K562 (cell line): Measurements from ENCODE around the gene USP49. TPM values are rescaled to one million over a fixed set of nuclear protein-coding genes. Genes with fewer than 3 reads are reported as not detected.

Experiments used
- BRD9 ChIP-seq: fragments of 450-650 bp; IDR thresholded peaks from 2 replicates; pipeline ENCODE4 v1.6.1; 2018; ENCODE audit warnings: low read depth; ENCODE audit not compliant: partially characterized antibody
- DDX20 ChIP-seq: fragments of 450-650 bp; IDR thresholded peaks from 2 replicates; pipeline ENCODE4 v1.6.1; 2016; ENCODE audit warnings: missing genetic modification characterization, low read depth, mild to moderate bottlenecking, missing compliant biosample characterization, moderate library complexity
- ESRRB ChIP-seq: fragments of 250-450 bp; sonication (Bioruptor Pico); IDR thresholded peaks from 2 replicates; pipeline ENCODE4 v1.5.0; 2020; ENCODE audit warnings: mild to moderate bottlenecking, moderate library complexity, borderline replicate concordance
- GTF2B ChIP-seq: IDR thresholded peaks from 2 replicates; pipeline ENCODE4 v1.6.1; 2011; ENCODE audit not compliant: insufficient read length; ENCODE audit errors: extremely low read depth
- HLTF ChIP-seq: fragments of 450-650 bp; IDR thresholded peaks from 2 replicates; pipeline ENCODE4 v1.6.1; 2016
- KDM2B ChIP-seq: fragments of 250-450 bp; sonication (Bioruptor Pico); IDR thresholded peaks from 2 replicates; pipeline ENCODE4 v1.8.0; 2021; ENCODE audit warnings: mild to moderate bottlenecking, moderate library complexity
- MCM3 ChIP-seq: fragments of 450-650 bp; IDR thresholded peaks from 2 replicates; pipeline ENCODE4 v1.6.1; 2016
- MECOM ChIP-seq: fragments of 250-450 bp; sonication (Bioruptor Pico); IDR thresholded peaks from 2 replicates; pipeline ENCODE4 v1.8.0; 2022; ENCODE audit warnings: inconsistent platforms
- POLR2G ChIP-seq: fragments of 200-400 bp; formaldehyde crosslinking; IDR thresholded peaks from 2 replicates; pipeline ENCODE4 v1.6.1; 2017; ENCODE audit warnings: low read depth, mild to moderate bottlenecking, antibody characterized with exemption, low read length, moderate library complexity
- SP2 ChIP-seq: IDR thresholded peaks from 2 replicates; pipeline ENCODE4 v1.6.1; 2011; ENCODE audit warnings: mild to moderate bottlenecking, low read depth, low read length, moderate library complexity; ENCODE audit not compliant: poor library complexity, severe bottlenecking; ENCODE audit errors: extremely low read depth
- TSC22D4 ChIP-seq: fragments of 450-650 bp; IDR thresholded peaks from 2 replicates; pipeline ENCODE4 v1.6.1; 2016; ENCODE audit warnings: missing genetic modification characterization, missing biosample characterization, control low read depth
- ZNF23 ChIP-seq: fragments of 250-450 bp; sonication (Bioruptor Pico); IDR thresholded peaks from 2 replicates; pipeline ENCODE4 v1.4.0; 2020; ENCODE audit warnings: mild to moderate bottlenecking
- ZNF311 ChIP-seq: fragments of 250-450 bp; sonication (Bioruptor Pico); IDR thresholded peaks from 2 replicates; pipeline ENCODE4 v1.4.0; 2020; ENCODE audit warnings: mild to moderate bottlenecking, moderate library complexity
- ZNF696 ChIP-seq: fragments of 250-450 bp; sonication (Bioruptor Pico); conservative IDR thresholded peaks from 2 replicates; pipeline ENCODE4 v1.4.0; 2020; ENCODE audit warnings: mild to moderate bottlenecking, moderate library complexity
- ZNF780A ChIP-seq: fragments of 250-450 bp; sonication (Bioruptor Pico); IDR thresholded peaks from 2 replicates; pipeline ENCODE4 v1.5.0; 2021; ENCODE audit warnings: mild to moderate bottlenecking
- polyA plus RNA-seq, 8 experiments: library from polyadenylated mRNA; depleted of rRNA in 4 of 8; stranded (reverse) in 5 of 8; unstranded in 3 of 8; fragments of >200 nt; fragmentation: Nextera tagmentation in 2 of 8; fragmentation: Illumina TruSeq in 1 of 8; extraction: Ambion mirVana in 2 of 8; extraction: Trizol in 1 of 8; gene quantifications; 2 replicates each; pipeline versions ENCODE4 v1.2.1 to v1.2.3, GENCODE V29; 2011 to 2014; ENCODE audit warnings: inconsistent platforms in 1 of 8, missing spikeins in 1 of 8
- total RNA-seq, 7 experiments: library from RNA; depleted of rRNA in 6 of 7; stranded (reverse); fragments of >200 nt in 6 of 7; fragmentation: Illumina TruSeq in 2 of 7; extraction: Trizol in 2 of 7; gene quantifications; 2 replicates each; pipeline versions ENCODE4 v1.2.1 to v1.2.3, GENCODE V29; 2011 to 2021; ENCODE audit warnings: low replicate concordance in 1 of 7
- TF ChIP-seq, protein P1 (sequence below): sonication (generic); formaldehyde crosslinking; IDR thresholded peaks from 2 replicates; pipeline ENCODE4 v1.4.0; 2020; ENCODE audit warnings: mild to moderate bottlenecking, missing genetic modification reagents
- TF ChIP-seq, protein P2 (sequence below), 2 experiments: fragments of 450-650 bp in 1 of 2; sonication (generic) in 1 of 2; formaldehyde crosslinking in 1 of 2; IDR thresholded peaks; 2 replicates each; pipeline versions ENCODE4 v1.7.1 to v1.9.0; 2016 to 2022; ENCODE audit warnings: inconsistent platforms in 1 of 2, mild to moderate bottlenecking in 1 of 2, missing genetic modification reagents in 1 of 2

The USP49 gene
- total and polyA plus RNA-seq, 9 of the 15 experiments (the other 6 are each of a cell fraction or from before 2014, with no cell fraction given), result 1.0 to 9.9 (median 6.5) TPM

DNA sequence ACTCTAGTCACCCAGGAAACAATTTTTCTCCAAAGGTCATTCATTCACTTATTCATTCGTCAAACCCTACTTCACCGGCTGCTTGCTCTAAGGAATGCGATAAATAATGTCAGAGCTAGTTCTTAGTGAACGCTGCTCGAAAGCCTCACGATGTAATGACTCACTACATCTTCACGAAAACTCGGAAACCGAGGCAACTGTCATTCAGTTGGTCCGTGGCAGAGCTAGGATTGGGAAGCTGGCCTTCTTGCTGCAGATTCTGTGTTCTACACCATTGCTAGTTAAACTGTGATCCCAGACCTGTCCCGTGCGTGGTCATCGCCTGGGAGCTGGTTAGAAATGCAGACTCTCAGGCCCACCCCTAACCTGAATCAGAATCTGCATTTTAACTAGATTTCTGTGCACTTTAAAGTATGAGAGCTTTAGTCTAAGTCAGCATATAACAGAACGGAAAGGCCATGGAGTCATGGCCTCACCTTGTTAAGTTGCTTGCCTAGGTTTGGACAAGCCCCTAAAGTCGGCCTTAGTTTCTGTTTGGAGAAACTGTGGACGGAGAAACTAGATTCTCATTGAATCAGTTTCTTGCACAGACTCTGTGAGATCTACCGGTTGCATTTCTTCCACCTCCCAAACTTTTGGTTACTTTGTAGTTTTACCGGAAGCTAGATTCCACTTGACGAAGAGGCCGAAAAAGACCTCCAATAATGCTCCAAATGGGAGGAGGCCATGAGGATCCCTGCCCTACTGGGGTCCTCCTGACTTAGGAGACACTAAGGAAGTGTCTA lies 47.1 kb upstream of the USP49 start (continued):
- TF ChIP-seq ZNF696 (CRISPR knock-in tag) (no peak), GTF2B (no peak), KDM2B (CRISPR knock-in tag) (no peak), ZNF23 (CRISPR knock-in tag) (no peak), MCM3 (no peak), SP2 (no peak), MECOM (CRISPR knock-in tag) (no peak), ZNF311 (CRISPR knock-in tag) (no peak), DDX20 (tag) (no peak), HLTF (peak; percentile 23; the same call in 1 of the 2 replicates), BRD9 (no peak), ZNF780A (CRISPR knock-in tag) (no peak), ESRRB (CRISPR knock-in tag) (no peak), TSC22D4 (tag) (no peak), POLR2G (no peak)
- TF ChIP-seq, protein P1, sequence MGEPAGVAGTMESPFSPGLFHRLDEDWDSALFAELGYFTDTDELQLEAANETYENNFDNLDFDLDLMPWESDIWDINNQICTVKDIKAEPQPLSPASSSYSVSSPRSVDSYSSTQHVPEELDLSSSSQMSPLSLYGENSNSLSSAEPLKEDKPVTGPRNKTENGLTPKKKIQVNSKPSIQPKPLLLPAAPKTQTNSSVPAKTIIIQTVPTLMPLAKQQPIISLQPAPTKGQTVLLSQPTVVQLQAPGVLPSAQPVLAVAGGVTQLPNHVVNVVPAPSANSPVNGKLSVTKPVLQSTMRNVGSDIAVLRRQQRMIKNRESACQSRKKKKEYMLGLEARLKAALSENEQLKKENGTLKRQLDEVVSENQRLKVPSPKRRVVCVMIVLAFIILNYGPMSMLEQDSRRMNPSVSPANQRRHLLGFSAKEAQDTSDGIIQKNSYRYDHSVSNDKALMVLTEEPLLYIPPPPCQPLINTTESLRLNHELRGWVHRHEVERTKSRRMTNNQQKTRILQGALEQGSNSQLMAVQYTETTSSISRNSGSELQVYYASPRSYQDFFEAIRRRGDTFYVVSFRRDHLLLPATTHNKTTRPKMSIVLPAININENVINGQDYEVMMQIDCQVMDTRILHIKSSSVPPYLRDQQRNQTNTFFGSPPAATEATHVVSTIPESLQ (CRISPR knock-in tag), result no peak
- TF ChIP-seq, protein P2, sequence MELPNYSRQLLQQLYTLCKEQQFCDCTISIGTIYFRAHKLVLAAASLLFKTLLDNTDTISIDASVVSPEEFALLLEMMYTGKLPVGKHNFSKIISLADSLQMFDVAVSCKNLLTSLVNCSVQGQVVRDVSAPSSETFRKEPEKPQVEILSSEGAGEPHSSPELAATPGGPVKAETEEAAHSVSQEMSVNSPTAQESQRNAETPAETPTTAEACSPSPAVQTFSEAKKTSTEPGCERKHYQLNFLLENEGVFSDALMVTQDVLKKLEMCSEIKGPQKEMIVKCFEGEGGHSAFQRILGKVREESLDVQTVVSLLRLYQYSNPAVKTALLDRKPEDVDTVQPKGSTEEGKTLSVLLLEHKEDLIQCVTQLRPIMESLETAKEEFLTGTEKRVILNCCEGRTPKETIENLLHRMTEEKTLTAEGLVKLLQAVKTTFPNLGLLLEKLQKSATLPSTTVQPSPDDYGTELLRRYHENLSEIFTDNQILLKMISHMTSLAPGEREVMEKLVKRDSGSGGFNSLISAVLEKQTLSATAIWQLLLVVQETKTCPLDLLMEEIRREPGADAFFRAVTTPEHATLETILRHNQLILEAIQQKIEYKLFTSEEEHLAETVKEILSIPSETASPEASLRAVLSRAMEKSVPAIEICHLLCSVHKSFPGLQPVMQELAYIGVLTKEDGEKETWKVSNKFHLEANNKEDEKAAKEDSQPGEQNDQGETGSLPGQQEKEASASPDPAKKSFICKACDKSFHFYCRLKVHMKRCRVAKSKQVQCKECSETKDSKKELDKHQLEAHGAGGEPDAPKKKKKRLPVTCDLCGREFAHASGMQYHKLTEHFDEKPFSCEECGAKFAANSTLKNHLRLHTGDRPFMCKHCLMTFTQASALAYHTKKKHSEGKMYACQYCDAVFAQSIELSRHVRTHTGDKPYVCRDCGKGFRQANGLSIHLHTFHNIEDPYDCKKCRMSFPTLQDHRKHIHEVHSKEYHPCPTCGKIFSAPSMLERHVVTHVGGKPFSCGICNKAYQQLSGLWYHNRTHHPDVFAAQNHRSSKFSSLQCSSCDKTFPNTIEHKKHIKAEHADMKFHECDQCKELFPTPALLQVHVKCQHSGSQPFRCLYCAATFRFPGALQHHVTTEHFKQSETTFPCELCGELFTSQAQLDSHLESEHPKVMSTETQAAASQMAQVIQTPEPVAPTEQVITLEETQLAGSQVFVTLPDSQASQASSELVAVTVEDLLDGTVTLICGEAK (IDR thresholded peaks at IDR 0.05), result peak; percentile 50; the same call in 1 of the 2 replicates
- TF ChIP-seq, protein P2 (CRISPR knock-in tag; IDR thresholded peaks at IDR 0.05), result no peak
